IgD-negative memory B cell (primary cell): ENCODE results near the gene PASK. TPM values are rescaled to one million over a fixed set of nuclear protein-coding genes. Genes with fewer than 3 reads are reported as not detected.
"Not testable (repeated sequence)": the region's sequence is repeated elsewhere in the genome, so short reads cannot be mapped to it uniquely, and the experiment has no call there.

Source experiments
- H3K27ac Mint-ChIP-seq, 3 donors: one replicate each; pipeline ENCODE4 v1.8.0; 2020 to 2022; ENCODE audit warnings: mild to moderate bottlenecking in 3 of 3, mixed read lengths in 3 of 3, moderate library complexity in 1 of 3
- H3K27me3 Mint-ChIP-seq: one replicate; pipeline ENCODE4 v1.8.0; 2021; ENCODE audit warnings: mixed read lengths
- H3K36me3 Mint-ChIP-seq: one replicate; pipeline ENCODE4 v1.8.0; 2020; ENCODE audit warnings: mild to moderate bottlenecking, mixed read lengths
- H3K4me1 Mint-ChIP-seq, 3 donors: one replicate each; pipeline ENCODE4 v1.8.0; 2020 to 2022; ENCODE audit warnings: mixed read lengths in 3 of 3, mild to moderate bottlenecking in 1 of 3
- H3K4me3 Mint-ChIP-seq, 4 donors: one replicate each; pipeline ENCODE4 v1.8.0; 2020 to 2022; ENCODE audit warnings: mild to moderate bottlenecking in 4 of 4, mixed read lengths in 4 of 4, moderate library complexity in 3 of 4
- H3K9me3 Mint-ChIP-seq, 3 donors: one replicate each; pipeline ENCODE4 v1.8.0; 2020 to 2021; ENCODE audit warnings: mixed read lengths in 3 of 3, mild to moderate bottlenecking in 1 of 3
- polyA plus RNA-seq: library from polyadenylated mRNA; unstranded; fragments of 300-500 nt; fragmentation: Illumina TruSeq; gene quantifications from one replicate; pipeline ENCODE4 v1.2.3, GENCODE V29; 2021

PASK gene
- polyA plus RNA-seq, 1 donor from 2014 or later = 10.3 TPM

DNA sequence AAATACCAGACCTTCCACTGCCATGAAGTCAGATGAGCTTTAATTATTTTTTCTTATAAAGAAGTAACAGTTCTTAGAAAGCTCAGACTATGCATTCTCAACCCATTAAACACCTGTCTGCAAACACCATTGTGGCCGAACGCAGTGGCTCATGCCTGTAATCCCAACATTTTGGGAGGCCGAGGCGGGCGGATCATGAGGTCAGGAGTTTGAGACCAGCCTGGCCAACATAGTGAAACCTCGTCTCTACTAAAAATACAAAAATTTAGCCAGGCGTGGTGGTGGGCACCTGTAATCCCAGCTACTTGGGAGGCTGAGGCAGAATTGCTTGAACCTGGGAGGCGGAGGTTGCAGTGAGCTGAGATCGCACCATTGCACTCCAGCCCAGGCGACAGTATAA lies 44.7 kb downstream of the PASK start:
- Mint-ChIP-seq H3K4me3 (peak overlapping the region in 1 of 4 donors; percentile 35), H3K4me1 (peaks cover 30 to 34% (median 34%) of the 10 kb centered on the region in 3 donors)
- not testable (repeated sequence) for H3K9me3 Mint-ChIP-seq, H3K27ac Mint-ChIP-seq, H3K27me3 Mint-ChIP-seq, H3K36me3 Mint-ChIP-seq

- H3K27ac Mint-ChIP-seq = peak overlapping the region; percentile 94 to 98 (median 97)
- peaks cover 6% of the 10 kb centered on the region for H3K36me3 Mint-ChIP-seq
- H3K4me1 Mint-ChIP-seq = peaks cover 34 to 43% (median 36%) of the 10 kb centered on the region in 3 donors
- H3K27me3 Mint-ChIP-seq = no peaks in the 10 kb centered on the region
- H3K4me3 Mint-ChIP-seq = peak overlapping the region; percentile 95 to 99 (median 96)
- H3K9me3 Mint-ChIP-seq = no peaks in the 10 kb centered on the region
These were observed 46.1 kb downstream of the PASK start for GRCh38 chr2:241103176-241103595.

GRCh38 chr2:241102239-241102803 lies 47.0 kb downstream of the PASK start, which contains the start of gene MTERF4:
Gene MTERF4 (minus strand): TSS chr2:241102287. CDS start chr2:241102273, 14 bp downstream.
- peaks cover 40 to 50% (median 42%) of the 10 kb centered on the region in 3 donors for H3K4me1 Mint-ChIP-seq
- H3K4me3 Mint-ChIP-seq = peak within 1 kb of the TSS; percentile 95 to 99 (median 96)
- H3K36me3 Mint-ChIP-seq = peaks cover 6% of the 10 kb centered on the region
- H3K9me3 Mint-ChIP-seq = no peaks in the 10 kb centered on the region
- no peaks in the 10 kb centered on the region for H3K27me3 Mint-ChIP-seq
- peak within 1 kb of the TSS; percentile 94 to 98 (median 97) for H3K27ac Mint-ChIP-seq

DNA sequence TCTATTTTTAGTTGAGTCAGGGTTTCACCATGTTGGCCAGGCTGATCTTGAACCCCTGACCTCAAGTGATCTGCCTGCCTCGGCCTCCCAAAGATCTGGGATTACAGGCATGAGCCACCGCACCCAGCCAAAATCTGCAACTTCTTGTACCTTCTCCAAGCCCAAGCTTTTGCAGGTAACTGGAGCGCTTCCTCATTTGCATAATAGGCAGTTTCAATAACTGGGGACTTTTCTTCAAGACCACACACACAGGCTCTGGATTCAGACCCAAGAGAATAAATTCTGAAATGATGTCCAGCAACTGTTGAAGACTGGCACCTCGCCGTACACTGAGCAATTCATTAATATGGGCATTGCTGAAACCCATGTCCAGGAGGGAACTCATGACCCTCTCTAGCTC lies 50.0 kb downstream of the PASK start:
- Mint-ChIP-seq H3K27ac (peak overlapping the region in 2 of 3 donors; percentile 94 to 96), H3K36me3 (peaks cover 6% of the 10 kb centered on the region), H3K4me3 (peak overlapping the region; percentile 77 to 99 (median 93))

DNA sequence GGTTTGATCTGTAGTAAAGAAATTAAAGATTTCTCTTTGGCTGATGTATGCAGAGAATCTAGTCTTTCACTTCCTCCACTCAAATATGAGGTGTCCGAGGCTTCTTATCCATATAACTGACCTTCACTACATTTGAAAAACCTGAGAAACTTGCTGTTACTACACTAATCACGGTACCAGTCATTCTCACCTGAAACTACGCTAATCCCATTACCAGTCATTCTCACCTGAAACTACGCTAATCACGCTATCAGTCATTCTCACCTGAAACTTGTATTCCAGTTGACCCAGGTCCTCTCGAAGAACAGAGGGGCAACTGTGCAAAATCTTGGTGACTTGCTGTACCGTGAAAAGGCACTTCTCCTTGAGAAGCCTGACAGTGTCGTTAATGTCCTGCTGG lies 52.3 kb downstream of the PASK start:
- H3K27me3 Mint-ChIP-seq = no peaks in the 10 kb centered on the region
- peak overlapping the region in 2 of 3 donors; percentile 77 to 96 for H3K27ac Mint-ChIP-seq
- peaks cover 51 to 62% (median 52%) of the 10 kb centered on the region in 3 donors for H3K4me1 Mint-ChIP-seq
- H3K4me3 Mint-ChIP-seq = peak overlapping the region in 1 of 4 donors; percentile 38
- no peaks in the 10 kb centered on the region for H3K9me3 Mint-ChIP-seq
- peaks cover 6% of the 10 kb centered on the region for H3K36me3 Mint-ChIP-seq

More for the DNA sequence above, 50.0 kb downstream of the PASK start:
- H3K27me3 Mint-ChIP-seq = no peaks in the 10 kb centered on the region
- peaks cover 58 to 71% (median 59%) of the 10 kb centered on the region in 3 donors for H3K4me1 Mint-ChIP-seq
- no peaks in the 10 kb centered on the region for H3K9me3 Mint-ChIP-seq

GRCh38 chr2:241095594-241096290 lies 53.5 kb downstream of the PASK start:
- peaks cover 6% of the 10 kb centered on the region for H3K36me3 Mint-ChIP-seq
- H3K4me1 Mint-ChIP-seq = peaks cover 45 to 56% (median 51%) of the 10 kb centered on the region in 3 donors
- peak overlapping the region; percentile 73 to 96 (median 89) for H3K27ac Mint-ChIP-seq
- H3K9me3 Mint-ChIP-seq = no peaks in the 10 kb centered on the region
- peak overlapping the region in 3 of 4 donors; percentile 16 to 67 (median 19) for H3K4me3 Mint-ChIP-seq
- no peaks in the 10 kb centered on the region for H3K27me3 Mint-ChIP-seq

GRCh38 chr2:241094924-241095420 lies 54.3 kb downstream of the PASK start:
- peaks cover 45 to 50% (median 47%) of the 10 kb centered on the region in 3 donors for H3K4me1 Mint-ChIP-seq
- H3K9me3 Mint-ChIP-seq = no peaks in the 10 kb centered on the region
- peak overlapping the region in 1 of 4 donors; percentile 16 for H3K4me3 Mint-ChIP-seq
- H3K36me3 Mint-ChIP-seq = peaks cover 6% of the 10 kb centered on the region
- H3K27me3 Mint-ChIP-seq = no peaks in the 10 kb centered on the region
- H3K27ac Mint-ChIP-seq = peak overlapping the region in 2 of 3 donors; percentile 73 to 89

GRCh38 chr2:241094172-241094571 lies 55.1 kb downstream of the PASK start:
- H3K4me3 Mint-ChIP-seq = no peak overlapping the region

DNA sequence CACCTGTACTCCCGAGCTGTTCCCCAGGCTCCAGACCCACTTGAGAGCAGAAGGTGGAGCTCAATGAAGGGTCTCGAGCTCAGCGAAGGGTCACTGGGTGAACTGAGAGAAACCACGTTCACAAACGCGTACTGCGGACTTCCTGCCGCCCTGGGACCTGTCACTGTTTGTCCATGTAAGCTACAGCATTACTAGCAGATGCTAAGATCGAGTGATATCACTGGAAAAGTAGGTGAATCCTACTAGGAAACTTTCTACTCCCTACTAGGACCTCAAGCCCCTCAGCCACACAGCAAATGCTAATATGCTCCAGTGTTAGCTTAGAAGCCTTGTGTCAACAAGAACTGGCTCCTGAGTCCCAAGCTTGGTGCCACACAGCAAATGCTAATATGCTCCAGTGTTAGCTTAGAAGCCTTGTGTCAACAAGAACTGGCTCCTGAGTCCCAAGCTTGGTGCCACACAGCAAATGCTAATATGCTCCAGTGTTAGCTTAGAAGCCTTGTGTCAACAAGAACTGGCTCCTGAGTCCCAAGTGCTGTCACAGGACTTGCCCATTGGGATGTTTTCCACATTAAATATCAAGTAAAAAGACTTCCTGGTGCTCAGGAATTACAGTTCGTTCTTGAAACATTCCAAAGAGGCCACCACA lies 56.0 kb downstream of the PASK start:
- not testable (repeated sequence) for H3K4me3 Mint-ChIP-seq, H3K9me3 Mint-ChIP-seq, H3K36me3 Mint-ChIP-seq, H3K27me3 Mint-ChIP-seq
- peaks cover 31 to 35% (median 34%) of the 10 kb centered on the region in 3 donors for H3K4me1 Mint-ChIP-seq
- peak overlapping the region in 1 of 3 donors; percentile 78 for H3K27ac Mint-ChIP-seq

More at GRCh38 chr2:241094172-241094571, 55.1 kb downstream of the PASK start:
- no peaks in the 10 kb centered on the region for H3K27me3 Mint-ChIP-seq
- peaks cover 7% of the 10 kb centered on the region for H3K36me3 Mint-ChIP-seq
- H3K4me1 Mint-ChIP-seq = peaks cover 38 to 42% (median 39%) of the 10 kb centered on the region in 3 donors
- no peaks in the 10 kb centered on the region for H3K9me3 Mint-ChIP-seq
- H3K27ac Mint-ChIP-seq = peak overlapping the region in 1 of 3 donors; percentile 90

- peaks cover 30 to 37% (median 34%) of the 10 kb centered on the region in 3 donors for H3K4me1 Mint-ChIP-seq
- no peaks in the 10 kb centered on the region for H3K27me3 Mint-ChIP-seq
- no peak overlapping the region for H3K4me3 Mint-ChIP-seq
- H3K27ac Mint-ChIP-seq = peak overlapping the region in 1 of 3 donors; percentile 78
- H3K9me3 Mint-ChIP-seq = no peaks in the 10 kb centered on the region
- peaks cover 6% of the 10 kb centered on the region for H3K36me3 Mint-ChIP-seq
These were observed 56.6 kb downstream of the PASK start for GRCh38 chr2:241092677-241093076.

GRCh38 chr2:241091734-241092445 lies 57.4 kb downstream of the PASK start:
- peaks cover 23 to 29% (median 26%) of the 10 kb centered on the region in 3 donors for H3K4me1 Mint-ChIP-seq
- peak overlapping the region in 1 of 3 donors; percentile 59 for H3K27ac Mint-ChIP-seq
- H3K36me3 Mint-ChIP-seq = peaks cover 6% of the 10 kb centered on the region

DNA sequence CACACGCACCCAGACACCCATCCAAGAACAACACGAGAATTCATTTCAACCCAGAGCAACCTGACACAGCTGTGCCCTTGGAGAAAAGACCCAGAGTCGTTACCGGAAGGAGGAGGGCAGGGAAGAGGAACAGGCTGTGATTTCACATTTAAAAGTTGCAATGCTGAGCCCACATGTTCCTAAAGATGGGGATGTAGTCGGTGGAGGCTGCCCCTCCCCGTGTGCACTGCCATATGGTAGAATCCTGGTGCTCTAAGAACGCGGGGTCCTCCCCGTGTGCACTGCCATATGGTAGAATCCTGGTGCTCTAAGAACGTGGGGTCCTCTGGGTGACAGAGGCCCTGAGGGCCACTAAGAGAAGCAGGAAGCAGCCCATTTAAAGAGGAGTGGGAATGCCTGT lies 58.1 kb downstream of the PASK start:
- peak overlapping the region in 2 of 3 donors; percentile 43 to 80 for H3K27ac Mint-ChIP-seq
- peaks cover 8% of the 10 kb centered on the region for H3K36me3 Mint-ChIP-seq
- no peaks in the 10 kb centered on the region for H3K9me3 Mint-ChIP-seq
- H3K4me3 Mint-ChIP-seq = no peak overlapping the region
- H3K4me1 Mint-ChIP-seq = peaks cover 19 to 22% (median 21%) of the 10 kb centered on the region in 3 donors
- H3K27me3 Mint-ChIP-seq = no peaks in the 10 kb centered on the region

More at GRCh38 chr2:241091734-241092445, 57.4 kb downstream of the PASK start:
- Mint-ChIP-seq H3K9me3 (no peaks in the 10 kb centered on the region), H3K27me3 (no peaks in the 10 kb centered on the region), H3K4me3 (no peak overlapping the region)

DNA sequence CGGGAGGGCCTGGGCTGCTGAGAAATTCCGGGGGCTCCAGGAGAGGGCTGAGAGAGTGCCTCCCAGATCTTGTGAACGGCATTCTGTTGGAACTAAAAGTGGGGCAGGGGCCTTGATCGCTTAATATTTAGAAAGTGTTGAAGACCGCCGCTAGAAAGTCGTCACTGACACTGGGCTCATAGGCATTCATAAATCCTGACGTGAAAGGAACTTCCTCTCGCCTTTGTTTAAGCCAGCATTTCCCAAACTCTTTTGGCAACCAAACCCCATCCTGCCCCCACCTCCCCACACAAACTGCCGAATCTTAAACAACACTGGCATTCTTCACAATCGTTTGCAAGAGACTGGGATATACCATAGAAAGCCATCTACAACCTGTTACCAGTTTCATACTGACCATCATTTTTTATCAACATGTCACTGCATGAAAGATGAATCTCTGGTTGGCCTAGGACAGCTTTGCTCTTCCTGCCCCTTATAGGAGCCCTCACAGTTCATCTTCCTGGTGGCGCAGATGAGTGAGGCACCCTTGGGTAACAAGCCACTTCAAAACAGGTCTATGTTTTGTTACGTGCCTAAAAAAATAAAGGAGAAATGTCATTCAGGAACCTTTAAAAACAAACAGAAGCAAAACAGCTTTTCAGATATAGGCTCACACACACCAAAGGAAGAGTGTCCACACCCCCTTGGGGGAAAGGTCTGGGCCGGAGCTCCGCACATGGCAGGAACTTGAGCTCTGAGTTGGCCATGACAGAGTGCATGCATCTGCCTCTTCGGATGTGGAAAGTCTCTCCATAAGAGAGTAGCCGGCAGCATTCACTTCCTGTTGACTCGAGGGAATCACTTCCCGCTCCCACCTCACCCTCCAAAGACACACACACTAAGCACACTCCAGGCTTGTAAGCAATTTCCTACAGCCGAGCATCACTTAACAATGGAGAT lies 60.2 kb downstream of the PASK start:
- Mint-ChIP-seq H3K9me3 (peaks cover 0 to 9% (median 3%) of the 10 kb centered on the region in 3 donors), H3K36me3 (peaks cover 15% of the 10 kb centered on the region), H3K4me1 (peaks cover 10 to 13% (median 12%) of the 10 kb centered on the region in 3 donors), H3K27me3 (no peaks in the 10 kb centered on the region), H3K4me3 (peak overlapping the region in 1 of 4 donors; percentile 90), H3K27ac (peak overlapping the region in 1 of 3 donors; percentile 59)
